ENCODE data around the gene HACE1. TPM values are rescaled to one million over a fixed set of nuclear protein-coding genes. Genes with fewer than 3 reads are reported as not detected.

Gene HACE1
- total RNA-seq, 2 donors from 2014 or later: 8.3 to 10.8 TPM

GRCh38 chr6:104700371-104701185 is 159.1 kb downstream of the HACE1 start:
- intact Hi-C loops (cut with DNase I): no loop called here
- DNase-seq: no peak
- ATAC-seq: no peak

DNA sequence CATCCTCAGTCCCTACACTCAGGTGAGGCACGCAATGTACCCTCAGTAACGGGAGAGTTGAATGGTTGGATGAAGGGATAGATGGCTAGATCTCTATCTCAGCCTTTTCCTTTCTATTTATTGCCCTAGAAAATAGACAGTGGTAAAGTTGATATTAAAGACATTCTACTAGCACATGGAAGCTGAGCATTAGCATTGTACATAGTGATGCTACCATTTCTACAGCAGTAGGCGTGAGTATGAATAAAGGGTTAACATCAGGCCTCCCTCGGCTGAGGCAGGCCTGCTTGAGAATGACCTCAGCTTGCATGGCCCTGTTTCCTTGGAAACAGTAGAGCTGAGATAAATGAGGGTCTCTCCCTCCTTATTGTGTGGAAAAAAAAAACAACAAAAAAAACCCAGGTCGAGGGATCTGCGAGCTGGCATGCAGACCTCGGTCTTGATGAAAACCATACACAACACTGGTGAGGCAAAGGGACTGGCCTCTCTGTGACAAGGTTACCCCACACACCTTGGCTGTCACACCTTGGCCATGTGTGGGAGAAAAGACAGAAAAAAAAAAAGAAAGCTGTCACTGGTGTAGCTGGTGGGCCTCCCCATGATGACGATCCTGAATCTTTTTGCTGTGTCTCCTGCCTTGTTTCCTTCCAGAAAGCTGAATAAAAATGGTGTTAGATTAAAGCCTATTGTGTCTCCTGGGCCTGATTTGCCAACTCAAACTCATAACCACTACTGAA is 160.0 kb downstream of the HACE1 start:
- no peak for ATAC-seq
- intact Hi-C loops (cut with DNase I): no loop called here
- DNase-seq: no peak

GRCh38 chr6:104698979-104699378 is 160.7 kb downstream of the HACE1 start:
- ATAC-seq (no peak), DNase-seq (no peak)
- intact Hi-C loops (cut with DNase I): no loop called here

GRCh38 chr6:104692008-104692407 is 167.7 kb downstream of the HACE1 start:
- ATAC-seq (no peak), DNase-seq (no peak)
- intact Hi-C loops (cut with DNase I): no loop called here

GRCh38 chr6:104689551-104690205 is 170.0 kb downstream of the HACE1 start:
- DNase-seq (no peak), ATAC-seq (no peak)
- intact Hi-C loops (cut with DNase I): no loop called here

DNA sequence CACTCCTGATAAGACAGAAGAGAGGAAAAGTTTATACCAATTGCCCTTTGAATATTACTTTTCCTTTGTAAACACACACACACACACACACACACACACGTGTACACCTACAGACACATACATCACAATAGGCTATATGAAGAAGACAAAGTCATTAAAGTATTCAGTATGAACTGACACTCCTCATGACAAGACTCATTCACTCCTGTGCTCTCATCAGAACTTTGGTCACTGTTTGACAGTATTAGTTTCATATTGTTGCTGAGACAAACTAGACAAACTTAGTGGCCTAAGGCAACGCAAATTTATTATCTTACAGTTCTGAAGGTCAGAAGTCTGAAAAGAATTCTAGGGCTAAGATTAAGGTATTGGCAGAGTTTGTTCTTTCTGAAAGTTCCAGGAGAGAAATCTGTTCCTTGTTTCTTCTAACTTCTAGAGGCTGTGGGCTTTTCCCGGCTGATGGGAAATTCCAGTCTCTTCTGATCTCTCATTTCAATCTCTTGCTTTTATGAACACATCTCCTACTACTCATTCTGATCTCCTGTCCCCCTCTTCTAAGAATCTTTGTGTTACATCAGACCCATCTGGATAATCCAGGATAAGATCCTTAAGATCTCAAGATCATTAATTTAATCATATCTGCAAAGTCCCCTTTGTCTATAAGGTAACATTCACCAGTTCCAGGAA is 171.3 kb downstream of the HACE1 start:
- intact Hi-C loops (cut with DNase I): no loop called here
- ATAC-seq: no peak
- no peak for DNase-seq

DNA sequence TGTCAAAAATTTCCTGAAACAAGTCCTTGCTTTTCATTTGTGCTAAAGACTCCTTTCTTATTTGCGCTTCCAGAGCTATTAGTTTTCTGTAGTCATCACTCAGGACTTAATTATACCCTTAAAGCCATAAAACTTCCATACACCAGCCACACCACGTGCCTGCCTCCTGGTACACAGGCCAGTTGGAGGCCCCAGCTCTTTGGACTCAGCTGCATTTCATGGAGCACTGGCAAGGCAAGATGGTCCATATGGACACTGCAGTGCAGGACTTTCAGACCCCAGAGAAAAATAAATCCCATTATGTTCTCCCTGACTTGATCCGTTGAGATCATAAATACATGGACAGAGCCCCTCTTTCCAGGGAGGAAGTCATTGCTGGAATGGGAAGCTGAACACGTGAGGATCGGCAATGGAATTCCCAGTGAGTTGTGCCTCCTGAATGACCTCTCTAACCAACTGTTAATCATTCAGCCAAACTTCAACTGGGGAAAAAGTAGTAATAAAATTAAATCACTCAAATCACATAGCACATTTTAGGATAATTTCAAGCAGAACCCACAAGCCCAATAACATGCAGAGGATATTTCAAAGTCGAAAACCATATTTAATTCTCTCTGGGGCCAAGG is 173.1 kb downstream of the HACE1 start:
- no peak for DNase-seq
- intact Hi-C loops (cut with DNase I): no loop called here
- no peak for ATAC-seq

DNA sequence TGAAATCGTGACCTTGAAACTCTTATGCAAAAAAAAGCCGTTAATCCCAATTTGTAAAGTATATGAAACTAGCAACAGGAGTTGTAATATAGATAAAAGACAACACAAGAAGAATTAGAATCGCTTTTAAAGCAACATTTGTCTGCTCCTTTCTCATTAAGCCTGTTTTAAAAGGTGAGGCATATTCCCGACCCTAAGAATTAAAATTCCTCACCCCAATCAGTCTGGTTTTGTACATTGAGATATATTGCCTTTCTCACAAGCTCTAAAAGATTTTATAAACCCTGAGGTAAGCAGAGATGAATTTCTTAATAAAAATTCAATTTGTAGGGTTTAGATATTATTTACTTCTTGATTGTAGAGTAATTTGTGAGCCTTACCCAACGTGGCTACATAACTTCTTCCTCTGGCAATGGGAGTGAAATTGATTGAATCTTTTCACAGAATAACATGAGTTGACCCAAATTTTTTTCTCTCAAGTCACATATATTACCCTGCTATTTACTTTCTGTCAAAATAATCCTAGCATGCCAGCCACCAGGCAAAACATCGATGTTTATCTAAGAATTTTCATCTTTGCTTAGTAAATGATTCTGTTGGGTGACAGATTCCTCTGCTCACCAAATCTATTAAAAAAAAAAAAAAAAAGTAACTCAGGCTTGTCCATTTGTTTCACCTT is 173.7 kb downstream of the HACE1 start:
- ATAC-seq (no peak), DNase-seq (no peak)
- intact Hi-C loops (cut with DNase I): no loop called here

DNA sequence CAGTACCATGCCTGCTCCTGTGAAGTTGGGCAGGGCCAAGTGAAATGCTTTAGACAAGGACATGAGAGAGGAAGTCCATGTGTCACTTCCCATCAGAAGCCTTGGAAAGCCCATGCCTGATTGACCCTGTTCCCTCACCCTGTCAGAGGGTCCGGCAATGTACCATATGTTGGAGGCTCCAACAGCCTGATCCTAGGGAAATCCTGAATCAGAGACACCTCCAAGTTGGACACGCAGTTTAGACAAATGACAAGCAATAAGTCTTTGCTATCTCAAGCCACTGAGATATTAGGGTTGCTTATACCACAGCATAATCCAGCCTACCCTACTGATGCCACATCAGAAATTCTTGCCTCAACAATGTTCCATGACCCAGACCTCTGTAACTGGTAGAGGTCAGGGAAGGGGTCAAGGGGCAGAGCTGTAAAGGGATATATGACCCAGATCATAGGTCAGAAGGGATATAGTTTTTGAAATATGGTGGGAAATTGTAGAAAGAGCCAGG is 174.8 kb downstream of the HACE1 start:
- no peak for ATAC-seq
- intact Hi-C loops (cut with DNase I): loop anchor here in 1 of 2 donors (5.0 kb wide), 1 partner anchor 87 kb away; no protein-coding TSS in a partner anchor
- no peak for DNase-seq

DNA sequence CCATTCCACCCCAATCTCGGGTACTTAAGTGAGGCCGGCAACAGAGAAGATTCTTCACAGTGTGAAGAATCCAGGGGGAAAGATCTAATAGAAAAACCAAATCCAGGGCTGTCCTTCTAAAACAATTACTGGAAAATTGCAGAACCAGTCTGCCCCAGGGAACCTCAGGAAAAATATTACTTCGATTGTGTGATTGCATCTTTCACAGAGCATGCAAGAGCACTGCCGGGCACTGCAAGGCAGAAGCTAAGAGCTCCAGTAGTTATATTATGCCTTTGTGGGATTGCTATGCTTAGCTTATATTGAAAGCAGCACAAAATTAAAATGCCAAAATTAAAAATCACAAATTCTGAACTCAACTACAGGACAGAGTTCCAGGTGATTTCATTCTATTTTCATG is 175.9 kb downstream of the HACE1 start:
- ATAC-seq: no peak
- DNase-seq: no peak
- intact Hi-C loops (cut with DNase I): loop anchor here in 1 of 2 donors (5.0 kb wide), 1 partner anchor 88 kb away; no protein-coding TSS in a partner anchor

GRCh38 chr6:104682722-104683643 is 176.7 kb downstream of the HACE1 start:
- intact Hi-C loops (cut with DNase I): loop anchor here in 1 of 2 donors (5.0 kb wide), 1 partner anchor 89 kb away; no protein-coding TSS in a partner anchor
- ATAC-seq: no peak
- DNase-seq: peak; percentile 44

- ATAC-seq: no peak
- intact Hi-C loops (cut with DNase I): loop anchor here in 1 of 2 donors (5.0 kb wide), 1 partner anchor 92 kb away; no protein-coding TSS in a partner anchor
- no peak for DNase-seq
These were observed 179.2 kb downstream of the HACE1 start for GRCh38 chr6:104680539-104680938.

GRCh38 chr6:104679971-104680370 is 179.7 kb downstream of the HACE1 start:
- intact Hi-C loops (cut with DNase I): loop anchor here in 1 of 2 donors (5.0 kb wide), 1 partner anchor 92 kb away; no protein-coding TSS in a partner anchor

More at GRCh38 chr6:104679971-104680370, 179.7 kb downstream of the HACE1 start:
- DNase-seq (no peak), ATAC-seq (no peak)

Data from left cardiac atrium (tissue), 4 donors.